HepG2 (cell line): Measurements from ENCODE around the gene ACP1. TPM values are rescaled to one million over a fixed set of nuclear protein-coding genes. Genes with fewer than 3 reads are reported as not detected.

Experiments used
- CCAR2 ChIP-seq: fragments of 200-400 bp; formaldehyde crosslinking; optimal IDR thresholded peaks from 2 replicates; pipeline ENCODE3; 2018; ENCODE audit warnings: low read depth, mild to moderate bottlenecking, low read length, moderate library complexity
- CENPX ChIP-seq: sonication (generic); formaldehyde crosslinking; IDR thresholded peaks from 2 replicates; pipeline ENCODE4 v1.9.0; 2021; ENCODE audit warnings: mild to moderate bottlenecking, missing genetic modification reagents, moderate library complexity
- CHD4 ChIP-seq: fragments of 200-600 bp; sonication (generic); IDR thresholded peaks from 2 replicates; pipeline ENCODE4 v1.7.0; 2017; ENCODE audit warnings: mild to moderate bottlenecking, low read length, borderline replicate concordance
- ETS1 ChIP-seq: sonication (generic); formaldehyde crosslinking; IDR thresholded peaks from 2 replicates; pipeline ENCODE4 v1.4.0; 2020; ENCODE audit warnings: missing genetic modification reagents
- GRHL1 ChIP-seq: sonication (generic); formaldehyde crosslinking; conservative IDR thresholded peaks from 2 replicates; pipeline ENCODE4 v1.8.0; 2022; ENCODE audit warnings: missing genetic modification reagents
- GZF1 ChIP-seq: sonication (generic); formaldehyde crosslinking; IDR thresholded peaks from 2 replicates; pipeline ENCODE4 v1.5.1; 2020; ENCODE audit warnings: mild to moderate bottlenecking, missing genetic modification reagents
- KDM3A ChIP-seq: IDR thresholded peaks from 2 replicates; pipeline ENCODE4 v1.6.1; 2018; ENCODE audit warnings: low read depth, missing compliant biosample characterization
- MAFG ChIP-seq: sonication (generic); formaldehyde crosslinking; IDR thresholded peaks from 2 replicates; pipeline ENCODE4 v1.5.1; 2020; ENCODE audit warnings: mild to moderate bottlenecking, missing genetic modification reagents
- MAZ ChIP-seq, 2 experiments: sonication (generic) in 1 of 2; formaldehyde crosslinking in 1 of 2; IDR thresholded peaks; 2 replicates each; pipeline versions ENCODE4 v1.5.0 to v1.6.1; 2012 to 2020; ENCODE audit warnings: low read depth in 2 of 2, mild to moderate bottlenecking in 2 of 2, borderline replicate concordance in 1 of 2, improper control_type of control experiment in 1 of 2, low read length in 1 of 2, missing genetic modification reagents in 1 of 2, moderate library complexity in 1 of 2
- MYC ChIP-seq: sonication (generic); formaldehyde crosslinking; IDR thresholded peaks from 2 replicates; pipeline ENCODE4 v1.9.0; 2021; ENCODE audit warnings: missing genetic modification reagents, borderline replicate concordance
- NKX3-1 ChIP-seq: sonication (generic); formaldehyde crosslinking; IDR thresholded peaks from 2 replicates; pipeline ENCODE4 v1.5.0; 2020; ENCODE audit warnings: missing genetic modification reagents
- RBM39 ChIP-seq: fragments of 200-400 bp; formaldehyde crosslinking; IDR thresholded peaks from one replicate; pipeline ENCODE4 v1.6.1; 2018; ENCODE audit warnings: antibody characterized with exemption, mild to moderate bottlenecking, low read depth, low read length; ENCODE audit not compliant: poor library complexity, severe bottlenecking
- RFX5 ChIP-seq: IDR thresholded peaks from 2 replicates; pipeline ENCODE4 v1.6.1; 2011; ENCODE audit warnings: low read depth, low read length, improper control_type of control experiment
- TAF1 ChIP-seq: sonication (generic); formaldehyde crosslinking; IDR thresholded peaks from 2 replicates; pipeline ENCODE4 v1.4.0; 2020; ENCODE audit warnings: missing genetic modification reagents
- U2AF2 ChIP-seq: fragments of 200-400 bp; formaldehyde crosslinking; IDR thresholded peaks from 2 replicates; pipeline ENCODE4 v1.6.1; 2017; ENCODE audit warnings: low read depth, mild to moderate bottlenecking, low read length
- ZNF138 ChIP-seq: sonication (generic); formaldehyde crosslinking; IDR thresholded peaks from 2 replicates; pipeline ENCODE4 v1.5.0; 2020; ENCODE audit warnings: mild to moderate bottlenecking, low read depth, missing genetic modification reagents
- ZNF414 ChIP-seq: sonication (generic); formaldehyde crosslinking; IDR thresholded peaks from 2 replicates; pipeline ENCODE4 v1.5.0; 2020; ENCODE audit warnings: missing genetic modification reagents
- ZNF567 ChIP-seq: sonication (generic); formaldehyde crosslinking; IDR thresholded peaks from 2 replicates; pipeline ENCODE4 v1.8.1; 2023; ENCODE audit warnings: mild to moderate bottlenecking, missing genetic modification reagents, borderline replicate concordance
- ZNF883 ChIP-seq: sonication (generic); formaldehyde crosslinking; IDR thresholded peaks from 2 replicates; pipeline ENCODE4 v1.5.1; 2020; ENCODE audit warnings: mild to moderate bottlenecking, missing genetic modification reagents; ENCODE audit errors: not compliant biosample characterization
- polyA plus RNA-seq, 8 experiments: library from polyadenylated mRNA; depleted of rRNA in 3 of 8; stranded (reverse) in 7 of 8; unstranded in 1 of 8; fragments of >200 nt; fragmentation: Illumina TruSeq in 4 of 8; extraction: Trizol in 4 of 8; gene quantifications; 2 replicates each; pipeline versions ENCODE4 v1.2.1 to v1.2.3, GENCODE V29; 2011 to 2016; ENCODE audit warnings: low read depth in 4 of 8, missing spikeins in 1 of 8, mixed read lengths in 1 of 8; ENCODE audit not compliant: insufficient read depth in 1 of 8
- total RNA-seq, 5 experiments: library from RNA; depleted of rRNA; stranded (reverse); fragments of >200 nt; fragmentation: Illumina TruSeq; extraction: Trizol; gene quantifications; 2 replicates each; pipeline ENCODE4 v1.2.3, GENCODE V29; 2016; ENCODE audit warnings: low read depth in 1 of 5
- TF ChIP-seq, protein P1 (sequence below): sonication (generic); formaldehyde crosslinking; IDR thresholded peaks from 2 replicates; pipeline ENCODE4 v1.8.1; 2023; ENCODE audit warnings: mild to moderate bottlenecking, missing genetic modification reagents
- TF ChIP-seq, protein P2 (sequence below): sonication (generic); formaldehyde crosslinking; IDR thresholded peaks from 2 replicates; pipeline ENCODE4 v1.5.1; 2020; ENCODE audit warnings: missing genetic modification reagents, mild to moderate bottlenecking, borderline replicate concordance

ACP1 gene
- total and polyA plus RNA-seq, 2 of the 13 experiments (the other 11 are each of a cell fraction or from before 2014, with no cell fraction given) = 246 to 348 TPM

GRCh38 chr2:260507-261161 is 4.1 kb upstream of the ACP1 start (continued):
- TF ChIP-seq, protein P1, sequence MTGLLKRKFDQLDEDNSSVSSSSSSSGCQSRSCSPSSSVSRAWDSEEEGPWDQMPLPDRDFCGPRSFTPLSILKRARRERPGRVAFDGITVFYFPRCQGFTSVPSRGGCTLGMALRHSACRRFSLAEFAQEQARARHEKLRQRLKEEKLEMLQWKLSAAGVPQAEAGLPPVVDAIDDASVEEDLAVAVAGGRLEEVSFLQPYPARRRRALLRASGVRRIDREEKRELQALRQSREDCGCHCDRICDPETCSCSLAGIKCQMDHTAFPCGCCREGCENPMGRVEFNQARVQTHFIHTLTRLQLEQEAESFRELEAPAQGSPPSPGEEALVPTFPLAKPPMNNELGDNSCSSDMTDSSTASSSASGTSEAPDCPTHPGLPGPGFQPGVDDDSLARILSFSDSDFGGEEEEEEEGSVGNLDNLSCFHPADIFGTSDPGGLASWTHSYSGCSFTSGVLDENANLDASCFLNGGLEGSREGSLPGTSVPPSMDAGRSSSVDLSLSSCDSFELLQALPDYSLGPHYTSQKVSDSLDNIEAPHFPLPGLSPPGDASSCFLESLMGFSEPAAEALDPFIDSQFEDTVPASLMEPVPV (CRISPR knock-in tag) = peak; percentile 92
- TF ChIP-seq CHD4 (peak; percentile 90; the same call in 1 of the 2 replicates), CENPX (CRISPR knock-in tag) (no peak), CCAR2 (peak; percentile 68), ZNF138 (CRISPR knock-in tag) (no peak), MYC (peak; percentile 83; the same call in 1 of the 2 replicates), ZNF567 (CRISPR knock-in tag) (no peak), ZNF883 (CRISPR knock-in tag) (no peak), RFX5 (peak; percentile 90), GRHL1 (no peak), MAZ (IDR thresholded peaks at IDR 0.05; ENCODE audit: borderline replicate concordance, low read depth, low read length) (0 out of 2 replicates have a peak, but pooled peaks have one; percentile 23), MAZ (CRISPR knock-in tag; IDR thresholded peaks at IDR 0.05; ENCODE audit: low read depth) (peak; percentile 76), NKX3-1 (peak; percentile 37; the same call in 1 of the 2 replicates), MAFG (CRISPR knock-in tag) (no peak), TAF1 (CRISPR knock-in tag) (peak; percentile 68; the same call in 1 of the 2 replicates), GZF1 (CRISPR knock-in tag) (no peak), KDM3A (peak; percentile 100), ZNF414 (CRISPR knock-in tag) (peak; percentile 98), ETS1 (CRISPR knock-in tag) (no peak), RBM39 (no peak), U2AF2 (no peak)
- TF ChIP-seq, protein P2, sequence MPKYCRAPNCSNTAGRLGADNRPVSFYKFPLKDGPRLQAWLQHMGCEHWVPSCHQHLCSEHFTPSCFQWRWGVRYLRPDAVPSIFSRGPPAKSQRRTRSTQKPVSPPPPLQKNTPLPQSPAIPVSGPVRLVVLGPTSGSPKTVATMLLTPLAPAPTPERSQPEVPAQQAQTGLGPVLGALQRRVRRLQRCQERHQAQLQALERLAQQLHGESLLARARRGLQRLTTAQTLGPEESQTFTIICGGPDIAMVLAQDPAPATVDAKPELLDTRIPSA (CRISPR knock-in tag) = no peak
